Activated CD4-positive, alpha-beta T cell treated with anti-CD3 and anti-CD28 coated beads for 1 hour (primary cell): Measurements from ENCODE around the gene AP1M1.
"Not testable (repeated sequence)": the region's sequence is repeated elsewhere in the genome, so short reads cannot be mapped to it uniquely, and the experiment has no call there.

Experiments used
- DNase-seq: peaks from one replicate; pipeline ENCODE4 v3.0.0-alpha.2; 2020

AP1M1 gene

DNA sequence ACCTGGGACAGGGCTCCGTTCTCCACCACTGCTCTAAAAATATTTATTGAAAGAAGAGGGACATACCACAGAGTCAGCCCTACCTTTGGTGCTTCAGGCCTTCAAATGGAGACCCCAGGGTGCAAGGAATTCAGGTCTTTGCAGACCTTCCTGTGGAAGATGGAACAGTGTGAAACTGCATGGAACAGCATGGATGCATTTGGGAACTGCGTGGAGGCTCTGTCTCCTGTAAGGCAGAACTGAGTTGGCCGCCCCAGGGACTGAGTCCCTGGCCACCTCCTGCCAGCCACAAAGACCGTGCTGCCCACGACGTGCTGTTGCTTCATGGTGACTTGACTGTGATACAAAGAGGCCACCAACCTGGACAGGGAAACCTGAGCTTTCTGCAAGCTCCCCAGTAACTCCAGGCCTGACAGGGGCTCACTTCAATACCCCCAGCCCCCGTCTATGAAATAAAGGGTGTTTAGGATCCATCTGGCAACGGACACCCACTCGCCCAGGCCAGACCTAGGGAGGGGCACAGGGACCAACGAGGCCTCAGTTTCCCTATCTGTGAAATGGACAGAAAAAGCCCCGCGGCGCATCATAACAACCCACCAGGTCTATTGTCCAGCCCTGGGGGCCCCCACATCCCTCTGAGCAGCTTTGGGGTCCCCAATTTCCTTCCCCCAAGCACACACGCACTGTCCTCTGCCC, 68.3 kb downstream of the AP1M1 start:
- no peak for DNase-seq

- DNase-seq, result peak; percentile 24
Measured at GRCh38 chr19:16266586-16266942, 68.9 kb downstream of the AP1M1 start.

DNA sequence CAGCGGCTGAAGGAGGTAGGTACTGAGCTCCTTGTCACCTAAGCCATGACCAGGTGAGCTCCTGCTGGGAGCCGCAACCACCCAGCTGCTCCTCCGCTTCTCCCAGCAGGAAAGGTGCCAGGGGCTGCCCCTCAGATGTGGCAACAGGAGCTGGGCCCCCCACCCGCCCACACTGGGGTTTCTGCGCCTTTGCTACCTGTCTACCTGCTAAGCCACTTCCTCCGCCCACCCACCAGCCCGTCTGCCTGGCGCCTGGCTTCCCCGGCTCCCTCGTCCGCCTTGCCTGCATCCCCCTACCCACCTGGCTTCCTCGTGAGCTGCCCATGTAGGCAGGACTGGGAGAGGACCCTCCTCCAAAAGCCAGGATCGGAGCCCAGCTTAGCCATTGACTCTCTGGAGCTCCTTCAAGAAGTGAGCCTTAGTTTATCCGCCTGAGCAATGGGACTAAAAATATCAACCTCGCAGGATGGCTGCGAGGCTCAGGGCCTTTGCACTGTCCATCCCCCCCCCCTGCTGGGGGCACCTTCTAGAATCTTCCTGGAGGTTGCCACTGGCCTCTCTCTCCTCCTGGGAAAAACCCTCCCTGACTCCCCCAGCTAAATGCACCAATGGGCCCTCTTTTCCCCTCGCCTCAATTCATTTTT, 71.1 kb downstream of the AP1M1 start:
- DNase-seq, result no peak

GRCh38 chr19:16272945-16273344, 75.2 kb downstream of the AP1M1 start:
- DNase-seq, result no peak

DNA sequence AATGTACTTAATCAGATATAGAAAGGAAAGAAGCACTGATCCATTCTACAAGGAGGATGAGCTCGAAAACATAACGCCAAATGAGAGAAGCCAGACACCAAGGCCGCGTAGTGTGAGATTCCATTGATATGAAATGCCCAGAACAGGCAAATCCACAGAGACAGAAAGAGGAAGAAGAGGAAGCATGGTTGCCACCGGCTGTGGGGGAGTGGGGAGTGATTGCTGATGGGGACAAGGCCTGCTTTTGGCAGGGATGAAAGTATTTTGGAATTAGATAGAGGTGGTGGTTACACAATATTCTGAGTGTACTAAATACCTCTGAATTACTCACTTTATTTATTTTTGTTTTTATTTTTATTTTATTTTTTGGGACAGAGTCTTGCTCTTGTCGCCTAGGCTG, 76.7 kb downstream of the AP1M1 start:
- no peak for DNase-seq

DNA sequence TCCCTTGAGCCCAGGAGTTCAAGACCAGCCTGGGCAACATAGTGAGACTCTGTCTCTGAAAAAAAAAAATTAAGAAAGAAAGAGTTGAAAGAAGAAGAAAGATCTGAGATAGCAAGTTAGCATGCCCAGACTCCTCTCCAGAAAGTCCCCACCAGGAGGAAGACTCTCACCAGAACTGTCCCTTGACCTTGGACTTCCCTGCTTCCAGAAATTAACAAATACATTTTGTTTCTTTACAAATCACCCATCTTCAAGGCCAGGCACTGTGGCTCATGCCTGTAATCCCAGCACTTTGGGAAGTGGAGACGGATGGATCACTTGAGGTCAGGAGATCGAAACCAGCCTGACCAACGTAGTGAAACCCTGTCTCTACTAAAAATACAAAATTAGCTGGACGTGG, 82.6 kb downstream of the AP1M1 start:
- no peak for DNase-seq

- no peak for DNase-seq
Measured at GRCh38 chr19:16281743-16282142, 84.0 kb downstream of the AP1M1 start.

DNA sequence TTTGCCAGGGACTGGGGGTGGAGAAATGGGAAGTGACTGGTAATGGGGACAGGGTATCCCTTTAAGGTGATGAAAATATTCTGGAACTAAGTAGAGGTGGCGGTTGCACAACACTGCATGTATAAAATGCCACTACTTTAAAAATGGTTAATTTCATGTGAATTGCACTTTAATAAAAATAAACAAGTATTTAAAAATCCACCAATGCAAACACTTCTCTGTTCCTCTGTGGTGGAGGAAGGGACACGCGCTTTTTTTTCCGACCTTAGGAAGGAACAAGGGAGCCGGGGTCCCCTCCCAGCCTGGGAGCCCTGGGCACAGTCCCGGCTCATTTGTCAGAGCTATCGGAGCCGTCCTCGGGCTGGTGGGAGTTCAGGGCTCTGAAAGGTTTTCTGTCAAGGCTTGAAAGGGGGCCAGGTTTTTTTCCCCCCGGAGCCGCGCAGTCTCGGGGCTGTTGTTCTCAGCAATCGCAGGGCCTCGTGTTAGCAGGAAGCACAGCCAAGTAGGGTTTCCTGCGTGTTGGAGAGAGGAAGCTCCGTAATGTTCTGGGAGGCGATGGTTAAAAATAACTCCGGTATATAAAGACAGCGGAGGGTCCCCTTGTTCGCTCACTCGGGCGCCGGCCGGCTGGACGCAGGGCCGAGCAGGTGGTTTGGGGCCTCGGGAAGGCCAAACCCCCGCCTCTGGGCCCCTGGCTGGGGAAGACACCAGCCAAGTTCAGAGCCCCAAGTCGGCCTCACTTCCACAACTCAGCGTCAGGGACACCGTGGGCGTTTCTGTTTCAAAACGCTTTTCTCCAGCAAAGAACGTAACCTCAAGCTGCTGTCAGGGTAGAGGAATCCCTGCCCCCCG, 85.7 kb downstream of the AP1M1 start:
- DNase-seq, result peak; percentile 38

GRCh38 chr19:16284505-16284904, 86.8 kb downstream of the AP1M1 start:
- no peak for DNase-seq

DNA sequence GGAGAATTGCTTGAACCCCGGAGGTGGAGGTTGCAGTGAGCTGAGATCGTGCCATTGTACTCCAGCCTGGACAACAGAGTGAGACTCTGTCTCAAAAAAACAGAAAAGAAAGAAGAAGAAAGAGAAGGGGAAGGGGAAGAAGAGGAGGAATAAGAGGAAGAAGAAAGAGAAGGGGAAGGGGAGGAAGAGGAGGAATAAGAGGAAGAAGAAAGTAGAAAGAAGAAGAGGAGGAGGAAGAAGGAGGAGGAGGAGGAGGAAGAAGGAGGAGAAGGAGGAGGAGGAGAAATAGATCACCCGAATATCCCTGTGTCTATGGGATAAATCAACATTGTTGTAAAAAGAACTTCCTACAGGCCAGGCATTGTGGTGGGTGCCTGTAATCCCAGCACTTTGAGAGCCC, 87.4 kb downstream of the AP1M1 start:
- DNase-seq, result not testable (repeated sequence)

DNA sequence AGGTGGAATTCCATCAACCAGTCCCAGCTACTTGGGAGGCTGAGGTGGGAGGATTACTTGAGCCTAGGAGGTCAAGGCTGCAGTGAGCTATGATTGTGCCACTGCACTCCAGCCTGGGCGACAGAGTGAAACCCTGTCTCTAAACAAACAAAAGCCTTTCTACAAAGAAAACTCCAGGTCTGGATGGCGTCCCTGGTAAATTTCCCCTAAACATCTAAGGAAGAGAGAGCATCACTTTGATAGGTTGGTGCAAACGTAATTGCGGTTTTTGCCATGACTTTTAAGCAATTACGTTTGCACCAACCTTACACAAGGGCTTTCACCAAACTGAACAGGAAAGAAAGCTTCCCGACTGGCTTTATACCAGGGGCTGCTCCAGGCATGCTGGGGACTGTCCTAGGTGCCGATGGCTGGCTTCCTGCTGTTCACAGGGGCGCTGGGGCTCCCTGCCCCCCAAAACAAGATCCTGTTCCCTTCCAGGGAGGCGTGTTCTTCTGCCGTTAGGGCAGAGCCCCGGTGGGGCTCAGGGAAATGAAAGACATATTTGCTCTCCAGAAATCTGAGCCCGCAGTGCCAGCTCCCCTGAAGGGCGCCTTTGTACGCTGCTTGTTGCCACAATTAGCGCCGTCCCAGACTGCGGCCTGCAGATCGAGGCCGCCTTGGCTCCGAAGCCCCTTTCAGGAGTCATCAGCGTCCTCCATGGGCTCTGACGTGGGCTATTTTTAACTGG, 88.2 kb downstream of the AP1M1 start:
- DNase-seq, result no peak

- DNase-seq, result no peak
Measured at GRCh38 chr19:16288544-16288943, 90.8 kb downstream of the AP1M1 start.

GRCh38 chr19:16289594-16289993, 91.9 kb downstream of the AP1M1 start:
- no peak for DNase-seq

DNA sequence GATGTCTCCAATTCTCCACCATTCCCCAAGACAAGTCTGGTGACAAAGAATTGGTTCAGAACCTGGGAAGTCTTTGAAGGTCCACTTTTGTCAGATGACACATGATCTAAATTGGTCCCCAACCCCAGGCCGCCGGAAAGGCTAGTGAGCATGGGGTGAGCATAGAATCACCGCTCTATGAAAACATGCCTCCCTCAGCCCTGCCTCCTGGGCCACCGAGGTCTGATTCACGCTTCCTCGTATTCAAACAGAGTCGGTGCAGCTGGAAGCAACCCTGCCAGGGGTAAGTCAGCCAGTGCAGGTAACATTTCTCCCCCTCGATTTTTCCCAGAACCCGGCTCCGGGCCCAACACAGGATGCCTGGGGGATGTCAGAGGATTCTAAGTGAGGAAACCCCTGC, 93.0 kb downstream of the AP1M1 start:
- no peak for DNase-seq

DNA sequence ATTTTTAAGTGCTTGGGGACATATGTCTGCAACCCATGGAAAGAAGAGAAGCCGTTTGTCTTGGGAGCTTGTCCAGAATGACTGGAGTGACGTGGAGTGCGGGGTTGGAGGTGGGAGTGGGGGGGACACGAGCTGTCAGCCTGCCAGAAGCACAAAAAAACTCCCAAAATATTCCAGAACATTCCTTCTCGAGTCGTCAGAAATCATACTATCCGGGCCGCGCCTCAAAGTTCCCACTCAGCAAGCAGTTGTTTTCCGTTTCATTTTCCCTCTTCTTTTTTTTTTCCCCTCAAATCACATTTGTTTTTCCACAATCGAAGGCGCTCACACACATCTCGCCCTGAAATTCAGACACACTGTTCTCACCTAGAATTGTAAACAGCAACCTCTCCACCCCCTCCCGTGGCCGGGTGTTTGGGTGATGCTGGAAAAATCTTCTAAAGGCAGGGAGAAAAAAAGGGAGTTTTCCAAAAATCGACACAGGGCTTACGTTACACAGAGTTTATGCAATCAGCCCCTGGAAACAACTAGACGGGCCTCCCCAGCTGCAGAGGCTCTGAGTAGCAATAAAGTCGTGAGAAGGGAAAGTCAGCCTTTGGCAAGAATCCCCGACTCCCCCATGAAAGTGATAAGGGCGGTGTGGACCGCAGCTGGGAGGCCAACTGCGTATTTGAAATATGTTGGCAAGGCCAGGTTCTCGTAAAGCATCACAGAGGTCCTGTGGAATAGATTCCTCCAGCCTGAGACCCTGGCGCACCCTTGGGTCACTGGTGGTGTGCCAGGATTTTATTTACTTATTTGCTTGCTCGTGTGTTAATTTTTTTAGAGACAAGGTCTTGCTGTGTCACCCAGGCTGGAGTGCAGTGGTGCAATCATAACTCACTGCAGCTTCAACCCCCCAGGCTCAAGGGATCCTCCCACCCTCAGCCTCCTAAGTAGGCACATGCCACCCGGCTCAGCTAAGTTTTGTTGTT, 95.7 kb downstream of the AP1M1 start:
- no peak for DNase-seq

- DNase-seq, result no peak
Measured at GRCh38 chr19:16295057-16295456, 97.3 kb downstream of the AP1M1 start.
